ENCODE results near the gene GFOD1. TPM values are rescaled to one million over a fixed set of nuclear protein-coding genes. Genes with fewer than 3 reads are reported as not detected.

GFOD1 gene
- total RNA-seq, 2 donors from 2014 or later, result 23.8 to 25.3 TPM

GRCh38 chr6:13508711-13509705, 21.6 kb upstream of the GFOD1 start:
- DNase-seq (ENCODE audit: low spot score), result no peak
- ATAC-seq (ENCODE audit: insufficient number of reproducible peaks, low FRiP score, low read depth), result no peak
- Histone ChIP-seq H3K36me3 (no peaks in the 10 kb centered on the region), H3K27me3 (replicated peaks; ENCODE audit: insufficient read depth) (no peaks in the 10 kb centered on the region), H3K4me3 (peak overlapping the region; percentile 29), H3K9me3 (no peaks in the 10 kb centered on the region), H3K4me1 (ENCODE audit: control insufficient read depth in 1 of 2, low read depth in 2 of 2) (peaks cover 7 to 13% of the 10 kb centered on the region in 2 donors), H3K27ac (peak overlapping the region in 1 of 2 donors; percentile 45)
- TF ChIP-seq CTCF (IDR thresholded peaks at IDR 0.05), result no peak

GRCh38 chr6:13507306-13507860, 20.0 kb upstream of the GFOD1 start:
- peaks cover 7 to 13% of the 10 kb centered on the region in 2 donors for H3K4me1 ChIP-seq (ENCODE audit: control insufficient read depth in 1 of 2, low read depth in 2 of 2)
- H3K4me3 ChIP-seq, result no peak overlapping the region
- ATAC-seq (ENCODE audit: insufficient number of reproducible peaks, low FRiP score, low read depth), result no peak
- no peak for DNase-seq (ENCODE audit: low spot score)
- H3K27ac ChIP-seq, result no peak overlapping the region
- H3K9me3 ChIP-seq, result no peaks in the 10 kb centered on the region
- no peaks in the 10 kb centered on the region for H3K27me3 ChIP-seq (replicated peaks; ENCODE audit: insufficient read depth)
- TF ChIP-seq CTCF (IDR thresholded peaks at IDR 0.05), result no peak
- H3K36me3 ChIP-seq, result no peaks in the 10 kb centered on the region

- no peaks in the 10 kb centered on the region for H3K36me3 ChIP-seq
- no peaks in the 10 kb centered on the region for H3K27me3 ChIP-seq (replicated peaks; ENCODE audit: insufficient read depth)
- H3K9me3 ChIP-seq, result no peaks in the 10 kb centered on the region
- no peak overlapping the region for H3K4me3 ChIP-seq
- H3K4me1 ChIP-seq (ENCODE audit: control insufficient read depth in 1 of 2, low read depth in 2 of 2), result peaks cover 7 to 13% of the 10 kb centered on the region in 2 donors
- DNase-seq (ENCODE audit: low spot score) (no peak), ATAC-seq (ENCODE audit: insufficient number of reproducible peaks, low FRiP score, low read depth) (no peak)
- no peak for TF ChIP-seq CTCF (IDR thresholded peaks at IDR 0.05)
- H3K27ac ChIP-seq, result no peak overlapping the region
Measured at GRCh38 chr6:13505345-13505734, 17.9 kb upstream of the GFOD1 start.

- no peaks in the 10 kb centered on the region for H3K36me3 ChIP-seq
- ATAC-seq (ENCODE audit: insufficient number of reproducible peaks, low FRiP score, low read depth) (no peak), DNase-seq (ENCODE audit: low spot score) (no peak)
- no peaks in the 10 kb centered on the region for H3K27me3 ChIP-seq (replicated peaks; ENCODE audit: insufficient read depth)
- H3K4me3 ChIP-seq, result no peak overlapping the region
- H3K4me1 ChIP-seq (ENCODE audit: control insufficient read depth in 1 of 2, low read depth in 2 of 2), result peaks cover 7 to 11% of the 10 kb centered on the region in 2 donors
- H3K27ac ChIP-seq, result no peak overlapping the region
- H3K9me3 ChIP-seq, result no peaks in the 10 kb centered on the region
- TF ChIP-seq CTCF (IDR thresholded peaks at IDR 0.05), result no peak
Measured at GRCh38 chr6:13504611-13505344, 17.4 kb upstream of the GFOD1 start.

GRCh38 chr6:13500915-13501314, 13.5 kb upstream of the GFOD1 start:
- Histone ChIP-seq H3K27me3 (replicated peaks; ENCODE audit: insufficient read depth) (no peaks in the 10 kb centered on the region), H3K4me3 (no peak overlapping the region), H3K36me3 (no peaks in the 10 kb centered on the region), H3K27ac (no peak overlapping the region), H3K4me1 (ENCODE audit: control insufficient read depth in 1 of 2, low read depth in 2 of 2) (no peaks in the 10 kb centered on the region), H3K9me3 (no peaks in the 10 kb centered on the region)
- TF ChIP-seq CTCF (IDR thresholded peaks at IDR 0.05), result no peak
- no peak for DNase-seq (ENCODE audit: low spot score)
- ATAC-seq (ENCODE audit: insufficient number of reproducible peaks, low FRiP score, low read depth), result no peak
